Uterus (tissue), 4 donors: ENCODE data around the gene KRTAP5-1. TPM values are rescaled to one million over a fixed set of nuclear protein-coding genes. Genes with fewer than 3 reads are reported as not detected.
A peak's percentile ranks its signal among the peaks of the same experiment; 100 is the strongest.

Source experiments
- DNase-seq, 2 donors: peaks; one replicate each; pipeline ENCODE4 v3.0.0-alpha.2; 2019 to 2020
- H3K27ac ChIP-seq, 2 donors: fragments of 200-600 bp; sonication (generic); 1 replicate in 1 of 2; 2 replicates in 1 of 2; pipeline ENCODE4 v1.5.1; 2016 to 2018
- H3K27me3 ChIP-seq, 2 donors: fragments of 200-600 bp; sonication (generic); one replicate each; pipeline ENCODE4 v1.5.1; 2018 to 2019; ENCODE audit warnings: control low read depth in 1 of 2
- H3K36me3 ChIP-seq, 2 donors: fragments of 200-600 bp; sonication (generic); one replicate each; pipeline ENCODE4 v1.5.1; 2019; ENCODE audit warnings: control low read depth in 1 of 2
- H3K4me1 ChIP-seq, 2 donors: fragments of 200-600 bp; sonication (generic); one replicate each; pipeline ENCODE4 v1.5.1; 2018 to 2019; ENCODE audit warnings: control low read depth in 1 of 2
- H3K4me3 ChIP-seq, 2 donors: fragments of 200-600 bp; sonication (generic); 1 replicate in 1 of 2; 2 replicates in 1 of 2; pipeline ENCODE4 v1.5.1; 2018 to 2019; ENCODE audit warnings: mild to moderate bottlenecking in 1 of 2
- H3K9me3 ChIP-seq, 2 donors: fragments of 200-600 bp; sonication (generic); one replicate each; pipeline ENCODE4 v1.5.1; 2019; ENCODE audit warnings: control low read depth in 1 of 2
- POLR2A ChIP-seq, 2 donors: fragments of 450-650 bp; IDR thresholded peaks; one replicate each; pipeline ENCODE4 v1.6.1; 2016; ENCODE audit warnings: antibody characterized with exemption in 2 of 2, mild to moderate bottlenecking in 1 of 2, moderate library complexity in 1 of 2
- intact Hi-C: fragments of 100-400 bp; cut with DNase I; formaldehyde crosslinking; loops from one replicate; pipeline ENCODE4 v1.15.1; 2023; ENCODE audit warnings: low total_unique reads
- total RNA-seq, 4 donors: library from RNA; depleted of rRNA in 3 of 4; stranded (reverse); fragments of >200 nt in 3 of 4; gene quantifications; one replicate each; pipeline versions ENCODE4 v1.1.0 to v1.2.4, GENCODE V29; 2014 to 2023
- TF ChIP-seq, protein P1 (sequence below), 4 experiments: fragments of 200-600 bp in 2 of 4; fragments of 450-650 bp in 2 of 4; sonication (generic) in 2 of 4; IDR thresholded peaks; one replicate each; pipeline ENCODE4 v1.5.1; 2016 to 2019; ENCODE audit warnings: antibody characterized with exemption in 4 of 4, mild to moderate bottlenecking in 2 of 4, moderate library complexity in 1 of 4
- donor health status: DM: yes; HTN: yes; CAD: no.

KRTAP5-1 gene
- total RNA-seq, 4 donors from 2014 or later = not detected

DNA sequence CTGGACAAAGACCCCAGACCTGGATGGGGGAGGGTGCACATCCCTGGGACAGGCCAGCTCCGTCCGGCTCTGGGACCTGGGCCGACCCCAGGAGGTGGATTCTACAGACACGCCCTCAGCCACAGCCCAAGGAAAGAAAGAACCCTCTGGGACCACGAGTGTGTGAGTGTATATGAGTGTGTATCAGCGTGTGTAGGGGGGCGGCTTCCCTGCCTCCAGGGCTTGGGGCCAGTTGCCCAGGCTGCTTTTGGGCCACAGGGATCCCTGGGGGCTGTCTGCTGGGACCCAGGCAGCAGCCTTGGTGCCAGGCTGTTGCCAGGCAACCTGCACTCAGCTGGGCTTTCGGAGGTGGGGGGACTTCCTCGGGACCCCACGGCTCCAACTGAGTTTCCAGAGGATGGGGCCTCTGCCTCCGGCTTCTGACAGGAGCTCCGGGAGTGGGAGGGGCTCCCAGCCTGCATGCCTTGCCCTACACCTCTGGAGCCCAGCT lies 21.9 kb downstream of the KRTAP5-1 start:
- Histone ChIP-seq H3K27me3 (no peaks in the 10 kb centered on the region), H3K4me3 (no peak overlapping the region), H3K9me3 (no peaks in the 10 kb centered on the region), H3K36me3 (no peaks in the 10 kb centered on the region), H3K4me1 (peaks cover 0 to 11% of the 10 kb centered on the region in 2 donors), H3K27ac (no peak overlapping the region)
- intact Hi-C loops = no loop called here
- TF ChIP-seq, protein P1, sequence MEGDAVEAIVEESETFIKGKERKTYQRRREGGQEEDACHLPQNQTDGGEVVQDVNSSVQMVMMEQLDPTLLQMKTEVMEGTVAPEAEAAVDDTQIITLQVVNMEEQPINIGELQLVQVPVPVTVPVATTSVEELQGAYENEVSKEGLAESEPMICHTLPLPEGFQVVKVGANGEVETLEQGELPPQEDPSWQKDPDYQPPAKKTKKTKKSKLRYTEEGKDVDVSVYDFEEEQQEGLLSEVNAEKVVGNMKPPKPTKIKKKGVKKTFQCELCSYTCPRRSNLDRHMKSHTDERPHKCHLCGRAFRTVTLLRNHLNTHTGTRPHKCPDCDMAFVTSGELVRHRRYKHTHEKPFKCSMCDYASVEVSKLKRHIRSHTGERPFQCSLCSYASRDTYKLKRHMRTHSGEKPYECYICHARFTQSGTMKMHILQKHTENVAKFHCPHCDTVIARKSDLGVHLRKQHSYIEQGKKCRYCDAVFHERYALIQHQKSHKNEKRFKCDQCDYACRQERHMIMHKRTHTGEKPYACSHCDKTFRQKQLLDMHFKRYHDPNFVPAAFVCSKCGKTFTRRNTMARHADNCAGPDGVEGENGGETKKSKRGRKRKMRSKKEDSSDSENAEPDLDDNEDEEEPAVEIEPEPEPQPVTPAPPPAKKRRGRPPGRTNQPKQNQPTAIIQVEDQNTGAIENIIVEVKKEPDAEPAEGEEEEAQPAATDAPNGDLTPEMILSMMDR (IDR thresholded peaks at IDR 0.05) = no peak
- no peak for TF ChIP-seq POLR2A (IDR thresholded peaks at IDR 0.05)
- DNase-seq = no peak

DNA sequence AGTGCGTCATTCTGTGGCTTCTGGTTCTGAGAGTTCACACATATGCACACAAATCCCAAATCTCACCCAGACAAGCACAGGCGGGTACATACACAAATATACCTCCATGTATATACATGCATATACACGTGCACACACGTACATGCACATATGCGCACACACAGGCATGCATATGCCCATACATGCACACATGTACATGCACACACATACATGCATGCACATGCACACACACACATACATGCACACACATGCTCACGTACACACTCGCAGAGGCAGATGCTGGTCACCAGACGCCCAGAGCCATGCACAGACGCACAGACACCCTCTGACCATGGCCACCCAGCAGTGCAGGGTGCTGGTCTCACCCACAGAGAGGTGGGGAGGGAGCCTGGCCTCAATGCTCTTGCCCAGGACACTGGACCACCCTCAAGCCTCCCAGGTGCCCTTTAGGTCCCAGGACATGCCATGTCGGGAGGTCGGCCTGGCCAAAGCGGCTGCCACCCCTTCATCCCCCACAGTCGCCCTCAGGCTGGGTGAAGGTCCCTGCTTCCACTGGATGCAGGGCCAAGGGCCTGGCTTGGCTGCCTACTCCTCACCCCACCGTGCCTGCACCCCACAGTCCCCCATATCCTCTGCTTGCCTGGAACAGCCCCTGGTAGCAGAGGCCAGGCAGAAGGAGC lies 22.5 kb downstream of the KRTAP5-1 start:
- Histone ChIP-seq H3K4me3 (no peak overlapping the region), H3K9me3 (no peaks in the 10 kb centered on the region), H3K27ac (no peak overlapping the region), H3K27me3 (no peaks in the 10 kb centered on the region), H3K36me3 (no peaks in the 10 kb centered on the region), H3K4me1 (peaks cover 0 to 11% of the 10 kb centered on the region in 2 donors)
- no peak for DNase-seq
- intact Hi-C loops = no loop called here
- TF ChIP-seq, protein P1 (IDR thresholded peaks at IDR 0.05) = no peak
- no peak for TF ChIP-seq POLR2A (IDR thresholded peaks at IDR 0.05)

DNA sequence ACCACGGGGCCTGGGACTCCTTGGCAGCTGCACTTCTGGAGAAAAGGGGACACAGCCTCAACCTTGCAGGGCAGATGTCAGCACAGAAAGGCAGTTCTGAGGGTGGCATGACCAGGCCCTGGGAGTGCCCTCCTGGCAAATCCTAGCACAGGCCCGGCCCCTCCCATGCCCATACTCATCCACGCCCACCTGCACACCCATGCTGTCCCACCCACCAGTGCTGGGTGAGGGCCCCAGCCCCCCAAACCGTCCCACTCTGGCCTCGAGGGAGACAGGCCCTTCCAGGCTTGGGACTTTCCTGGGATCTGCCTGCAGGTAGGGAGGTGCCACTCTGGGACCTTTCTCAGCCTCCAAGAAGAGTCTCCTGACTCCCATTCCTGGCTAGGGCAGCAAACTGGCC lies 23.1 kb downstream of the KRTAP5-1 start:
- Histone ChIP-seq H3K27ac (no peak overlapping the region), H3K4me1 (peaks cover 0 to 11% of the 10 kb centered on the region in 2 donors), H3K36me3 (no peaks in the 10 kb centered on the region), H3K9me3 (no peaks in the 10 kb centered on the region), H3K27me3 (no peaks in the 10 kb centered on the region), H3K4me3 (no peak overlapping the region)
- intact Hi-C loops = no loop called here
- DNase-seq = no peak
- TF ChIP-seq POLR2A (IDR thresholded peaks at IDR 0.05) = no peak
- TF ChIP-seq, protein P1 (IDR thresholded peaks at IDR 0.05) = no peak

DNA sequence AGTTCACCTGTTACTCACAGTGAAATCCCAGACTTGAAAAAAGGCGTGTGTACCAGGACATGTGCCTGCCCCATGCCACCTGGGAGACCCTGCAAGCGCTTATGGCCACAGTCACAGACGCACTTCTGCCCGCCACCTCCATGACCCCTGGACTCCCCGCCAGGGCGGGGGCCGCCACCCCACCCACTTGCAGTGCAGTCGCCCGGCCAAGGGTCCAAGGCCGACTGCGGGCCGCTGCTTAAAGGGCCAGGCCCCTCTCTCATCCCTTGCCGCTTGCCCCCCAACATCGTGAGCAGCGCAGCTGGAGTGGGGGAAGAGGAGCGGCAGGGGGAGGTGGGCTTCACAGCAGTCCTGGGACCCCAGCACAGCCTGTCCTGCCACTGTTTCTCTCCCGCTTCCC lies 23.8 kb downstream of the KRTAP5-1 start:
- Histone ChIP-seq H3K9me3 (no peaks in the 10 kb centered on the region), H3K4me3 (no peak overlapping the region), H3K27me3 (no peaks in the 10 kb centered on the region), H3K27ac (no peak overlapping the region), H3K4me1 (peaks cover 0 to 11% of the 10 kb centered on the region in 2 donors), H3K36me3 (no peaks in the 10 kb centered on the region)
- no peak for TF ChIP-seq POLR2A (IDR thresholded peaks at IDR 0.05)
- TF ChIP-seq, protein P1 (IDR thresholded peaks at IDR 0.05) = no peak
- no peak for DNase-seq
- intact Hi-C loops = no loop called here

DNA sequence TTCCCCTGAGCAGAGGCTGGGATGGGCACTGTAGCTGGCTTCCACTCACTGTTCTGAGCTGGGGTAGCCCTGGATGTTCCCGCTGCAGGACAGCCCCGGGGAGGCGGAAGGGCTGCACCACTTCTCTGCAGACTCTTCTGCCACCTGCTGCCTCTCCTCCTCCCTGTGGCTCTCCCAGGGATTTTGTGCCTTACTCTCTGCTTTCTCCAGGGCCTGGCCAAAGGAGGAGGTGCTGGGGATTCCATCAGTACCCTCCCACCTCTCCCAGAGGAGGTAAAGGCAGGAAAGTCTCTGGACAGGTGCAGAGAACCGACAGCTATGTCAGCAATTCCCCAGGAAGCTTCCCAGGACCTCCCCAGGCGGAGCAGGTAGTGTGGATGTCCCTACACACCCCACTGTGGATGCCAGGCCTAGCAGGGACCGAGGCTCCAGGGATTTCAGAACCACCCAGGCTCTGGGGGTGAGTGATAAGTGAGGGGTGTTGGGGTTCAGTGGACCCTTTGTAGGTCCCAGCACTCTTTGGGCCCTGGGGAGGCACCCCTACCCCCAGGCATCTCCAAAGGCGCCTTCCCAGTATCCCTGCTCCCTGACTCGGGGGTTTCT lies 24.3 kb downstream of the KRTAP5-1 start:
- no peak for TF ChIP-seq POLR2A (IDR thresholded peaks at IDR 0.05)
- TF ChIP-seq, protein P1 (IDR thresholded peaks at IDR 0.05) = no peak
- H3K4me1 ChIP-seq = peaks cover 0 to 11% of the 10 kb centered on the region in 2 donors
- H3K9me3 ChIP-seq = no peaks in the 10 kb centered on the region
- peak overlapping the region in 1 of 2 donors; percentile 96 for H3K27ac ChIP-seq
- no peak overlapping the region for H3K4me3 ChIP-seq
- H3K36me3 ChIP-seq = no peaks in the 10 kb centered on the region
- no peak for DNase-seq
- no peaks in the 10 kb centered on the region for H3K27me3 ChIP-seq
- intact Hi-C loops = no loop called here
